Astrocyte (in vitro differentiated cells and primary cell): Measurements from ENCODE around the gene RAB3GAP2. TPM values are rescaled to one million over a fixed set of nuclear protein-coding genes. Genes with fewer than 3 reads are reported as not detected.
"Not testable (repeated sequence)": the region's sequence is repeated elsewhere in the genome, so short reads cannot be mapped to it uniquely, and the experiment has no call there.

Experiments
- DNase-seq: peaks from one replicate; pipeline ENCODE4 v3.0.0-alpha.2; 2010; ENCODE audit warnings: low read depth
- FAIRE-seq: peaks from 2 replicates; lab custom pipeline; 2011; peaks lifted over from hg19 to GRCh38; lab: Jason Lieb, UNC
- H2AFZ ChIP-seq: 2 replicates; pipeline ENCODE4 v1.6.0; 2012; ENCODE audit warnings: low read depth, low read length, inconsistent platforms
- H3K27ac ChIP-seq: 2 replicates; pipeline ENCODE4 v1.5.1; 2011; ENCODE audit warnings: low read depth, low read length, inconsistent platforms
- H3K27me3 ChIP-seq: 2 replicates; pipeline ENCODE4 v1.6.0; 2011; ENCODE audit warnings: low read length, inconsistent platforms; ENCODE audit not compliant: insufficient read depth
- H3K36me3 ChIP-seq: 2 replicates; pipeline ENCODE4 v1.5.1; 2011; ENCODE audit warnings: low read length, inconsistent platforms; ENCODE audit not compliant: insufficient read depth
- H3K4me1 ChIP-seq: 2 replicates; pipeline ENCODE4 v1.5.1; 2011; ENCODE audit warnings: low read length, inconsistent platforms; ENCODE audit not compliant: insufficient read depth
- H3K4me2 ChIP-seq: 2 replicates; pipeline ENCODE4 v1.6.0; 2012; ENCODE audit warnings: low read length, inconsistent platforms
- H3K4me3 ChIP-seq: 2 replicates; pipeline ENCODE4 v1.5.1; 2011; ENCODE audit warnings: low read depth, mild to moderate bottlenecking, low read length, inconsistent platforms; ENCODE audit not compliant: insufficient read depth
- H3K79me2 ChIP-seq: 2 replicates; pipeline ENCODE4 v1.6.0; 2012; ENCODE audit warnings: mild to moderate bottlenecking, low read length, inconsistent platforms; ENCODE audit not compliant: insufficient read depth
- H3K9ac ChIP-seq: 2 replicates; pipeline ENCODE4 v1.6.0; 2012; ENCODE audit warnings: mild to moderate bottlenecking, low read length, inconsistent platforms
- H3K9me3 ChIP-seq: 2 replicates; pipeline ENCODE4 v1.5.1; 2012; ENCODE audit warnings: low read depth, mild to moderate bottlenecking, low read length, inconsistent platforms; ENCODE audit not compliant: insufficient read depth
- H4K20me1 ChIP-seq: 2 replicates; pipeline ENCODE4 v1.6.0; 2012; ENCODE audit warnings: low read length, inconsistent platforms; ENCODE audit not compliant: insufficient read depth
- H3K27ac Mint-ChIP-seq: one replicate; pipeline ENCODE4 v1.8.0; 2021; ENCODE audit warnings: mild to moderate bottlenecking, mixed read lengths; ENCODE audit not compliant: unreplicated experiment
- H3K27me3 Mint-ChIP-seq: one replicate; pipeline ENCODE4 v1.8.0; 2021; ENCODE audit warnings: low read depth, mixed read lengths; ENCODE audit not compliant: unreplicated experiment
- H3K36me3 Mint-ChIP-seq: one replicate; pipeline ENCODE4 v1.8.0; 2021; ENCODE audit warnings: low read depth, mixed read lengths; ENCODE audit not compliant: unreplicated experiment
- H3K4me1 Mint-ChIP-seq: one replicate; pipeline ENCODE4 v1.8.0; 2021; ENCODE audit warnings: low read depth, mixed read lengths; ENCODE audit not compliant: unreplicated experiment
- H3K4me3 Mint-ChIP-seq: one replicate; pipeline ENCODE4 v1.8.0; 2021; ENCODE audit warnings: mild to moderate bottlenecking, moderate library complexity, mixed read lengths; ENCODE audit not compliant: unreplicated experiment
- H3K9me3 Mint-ChIP-seq: one replicate; pipeline ENCODE4 v1.8.0; 2021; ENCODE audit warnings: mild to moderate bottlenecking, mixed read lengths; ENCODE audit not compliant: unreplicated experiment
- EZH2 ChIP-seq: IDR thresholded peaks from 2 replicates; pipeline ENCODE4 v1.6.1; 2012; ENCODE audit warnings: mild to moderate bottlenecking, low read length, inconsistent platforms; ENCODE audit not compliant: insufficient read depth
- total RNA-seq: library from RNA; stranded (reverse); gene quantifications from 2 replicates; pipeline ENCODE4 v1.2.1, GENCODE V29; 2021
- TF ChIP-seq, protein P1 (sequence below): IDR thresholded peaks from 2 replicates; pipeline ENCODE4 v1.5.1; 2011; ENCODE audit warnings: low read depth, mild to moderate bottlenecking, inconsistent platforms, low read length, moderate library complexity; ENCODE audit not compliant: insufficient read depth

The RAB3GAP2 gene
- total RNA-seq, 1 donor from 2014 or later: 68.1 TPM

DNA sequence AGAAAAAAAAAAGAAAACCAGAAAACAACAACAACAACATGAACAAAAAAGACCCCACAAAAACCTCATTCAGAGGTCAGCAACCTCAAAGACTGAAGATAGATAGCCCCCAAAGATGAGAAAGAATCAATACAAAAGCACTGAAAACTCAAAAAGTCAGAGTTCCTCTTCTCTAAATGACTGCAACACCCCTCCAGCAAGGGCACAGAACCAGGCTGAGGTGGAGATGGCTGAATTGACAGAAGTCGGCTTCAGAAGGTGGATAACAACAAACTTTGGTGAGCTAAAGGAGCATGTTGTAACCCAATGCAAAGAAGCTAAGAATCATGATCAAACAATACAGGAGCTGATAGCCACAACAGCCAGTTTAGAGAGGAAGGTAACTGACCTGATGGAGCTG is 17.0 kb downstream of the RAB3GAP2 start:
- Mint-ChIP-seq H3K4me1 (peaks cover 3% of the 10 kb centered on the region), H3K27ac (no peak overlapping the region), H3K36me3 (peaks cover 27% of the 10 kb centered on the region), H3K4me3 (no peak overlapping the region), H3K27me3 (no peaks in the 10 kb centered on the region), H3K9me3 (peaks cover 7% of the 10 kb centered on the region)
- TF ChIP-seq, protein P1, sequence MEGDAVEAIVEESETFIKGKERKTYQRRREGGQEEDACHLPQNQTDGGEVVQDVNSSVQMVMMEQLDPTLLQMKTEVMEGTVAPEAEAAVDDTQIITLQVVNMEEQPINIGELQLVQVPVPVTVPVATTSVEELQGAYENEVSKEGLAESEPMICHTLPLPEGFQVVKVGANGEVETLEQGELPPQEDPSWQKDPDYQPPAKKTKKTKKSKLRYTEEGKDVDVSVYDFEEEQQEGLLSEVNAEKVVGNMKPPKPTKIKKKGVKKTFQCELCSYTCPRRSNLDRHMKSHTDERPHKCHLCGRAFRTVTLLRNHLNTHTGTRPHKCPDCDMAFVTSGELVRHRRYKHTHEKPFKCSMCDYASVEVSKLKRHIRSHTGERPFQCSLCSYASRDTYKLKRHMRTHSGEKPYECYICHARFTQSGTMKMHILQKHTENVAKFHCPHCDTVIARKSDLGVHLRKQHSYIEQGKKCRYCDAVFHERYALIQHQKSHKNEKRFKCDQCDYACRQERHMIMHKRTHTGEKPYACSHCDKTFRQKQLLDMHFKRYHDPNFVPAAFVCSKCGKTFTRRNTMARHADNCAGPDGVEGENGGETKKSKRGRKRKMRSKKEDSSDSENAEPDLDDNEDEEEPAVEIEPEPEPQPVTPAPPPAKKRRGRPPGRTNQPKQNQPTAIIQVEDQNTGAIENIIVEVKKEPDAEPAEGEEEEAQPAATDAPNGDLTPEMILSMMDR: no peak
- TF ChIP-seq EZH2: no peak
- Histone ChIP-seq H3K4me3 (no peak overlapping the region), H3K36me3 (peaks cover 13% of the 10 kb centered on the region), H3K27me3 (no peaks in the 10 kb centered on the region), H3K9me3 (no peaks in the 10 kb centered on the region), H4K20me1 (peaks cover 52% of the 10 kb centered on the region), H3K4me2 (no peak overlapping the region), H2AFZ (no peak overlapping the region), H3K27ac (no peak overlapping the region), H3K9ac (no peak overlapping the region), H3K79me2 (peaks cover 73% of the 10 kb centered on the region), H3K4me1 (no peaks in the 10 kb centered on the region)
- FAIRE-seq (no peak), DNase-seq (no peak)

DNA sequence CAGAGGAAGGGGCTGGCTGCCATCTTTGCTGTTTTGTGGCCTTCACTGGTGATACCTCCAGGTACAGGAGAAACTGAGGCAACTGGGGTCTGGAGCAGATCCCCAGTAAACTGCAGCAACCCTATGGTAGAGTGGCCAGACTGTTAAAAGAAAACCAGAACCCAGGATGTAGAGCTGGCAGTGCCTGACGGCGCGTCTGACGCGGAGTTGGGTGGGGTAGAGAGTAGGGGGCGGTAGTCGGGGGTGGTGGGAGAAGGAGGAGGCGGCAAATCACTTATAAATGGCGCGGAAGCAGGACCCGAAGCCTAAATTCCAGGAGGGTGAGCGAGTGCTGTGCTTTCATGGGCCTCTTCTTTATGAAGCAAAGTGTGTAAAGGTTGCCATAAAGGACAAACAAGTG is 19.0 kb downstream of the RAB3GAP2 start:
- H3K27ac ChIP-seq, H3K27ac Mint-ChIP-seq, H2AFZ ChIP-seq, FAIRE-seq, H3K9ac ChIP-seq, H3K4me2 ChIP-seq, H3K4me1 ChIP-seq, H3K27me3 ChIP-seq, H3K4me3 Mint-ChIP-seq, H3K4me1 Mint-ChIP-seq, H3K4me3 ChIP-seq, H3K27me3 Mint-ChIP-seq, DNase-seq: not testable (repeated sequence)
- peaks cover 43% of the 10 kb centered on the region for H4K20me1 ChIP-seq
- H3K36me3 Mint-ChIP-seq: peaks cover 45% of the 10 kb centered on the region
- H3K36me3 ChIP-seq: peaks cover 13% of the 10 kb centered on the region
- peaks cover 66% of the 10 kb centered on the region for H3K79me2 ChIP-seq
- peaks cover 21% of the 10 kb centered on the region for H3K9me3 Mint-ChIP-seq
- peaks cover 10% of the 10 kb centered on the region for H3K9me3 ChIP-seq

DNA sequence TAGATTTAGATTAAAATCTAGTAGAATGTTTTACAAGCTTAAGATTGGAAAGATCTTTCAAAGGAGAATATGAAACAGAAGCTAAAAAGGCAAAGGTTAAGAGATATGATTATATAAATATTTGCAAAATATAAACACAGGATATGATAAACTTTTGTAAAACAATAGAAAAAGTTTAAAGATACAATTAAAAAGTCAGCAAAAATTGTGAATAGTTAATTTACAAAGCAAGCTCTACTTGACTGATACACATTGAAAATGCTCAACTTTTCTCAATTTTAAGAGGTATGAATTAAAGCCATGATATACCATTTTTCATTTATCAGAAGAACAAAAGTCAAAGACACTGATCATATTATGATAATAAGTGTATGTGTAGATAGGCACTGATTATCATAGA is 21.0 kb downstream of the RAB3GAP2 start:
- H3K27ac ChIP-seq: no peak overlapping the region
- H3K9me3 Mint-ChIP-seq: peaks cover 26% of the 10 kb centered on the region
- no peaks in the 10 kb centered on the region for H3K27me3 Mint-ChIP-seq
- DNase-seq (no peak), FAIRE-seq (no peak)
- H3K4me1 ChIP-seq: no peaks in the 10 kb centered on the region
- H3K9ac ChIP-seq: no peak overlapping the region
- H3K36me3 ChIP-seq: peaks cover 13% of the 10 kb centered on the region
- peaks cover 10% of the 10 kb centered on the region for H3K9me3 ChIP-seq
- H3K4me3 ChIP-seq: no peak overlapping the region
- H3K27me3 ChIP-seq: no peaks in the 10 kb centered on the region
- peaks cover 32% of the 10 kb centered on the region for H4K20me1 ChIP-seq
- H3K4me2 ChIP-seq: no peak overlapping the region
- peaks cover 3% of the 10 kb centered on the region for H3K4me1 Mint-ChIP-seq
- peaks cover 59% of the 10 kb centered on the region for H3K79me2 ChIP-seq
- H2AFZ ChIP-seq: no peak overlapping the region
- TF ChIP-seq EZH2: no peak
- TF ChIP-seq, protein P1: no peak
- peaks cover 52% of the 10 kb centered on the region for H3K36me3 Mint-ChIP-seq
- H3K27ac Mint-ChIP-seq: no peak overlapping the region
- H3K4me3 Mint-ChIP-seq: no peak overlapping the region
